Measurements from ENCODE around the gene LIPC.

Gene LIPC

GRCh38 chr15:58501636-58502188, 69.9 kb downstream of the LIPC start:
- H3K9me2 ChIP-seq (replicated peaks; ENCODE audit: insufficient read depth, low read length) = no peaks in the 10 kb centered on the region
- H3K79me2 ChIP-seq (ENCODE audit: insufficient read depth, low read length) = no peaks in the 10 kb centered on the region
- no peak overlapping the region for H3K9ac ChIP-seq (ENCODE audit: low read length)
- no peaks in the 10 kb centered on the region for H3K27me3 ChIP-seq (ENCODE audit: low read length)
- no peak overlapping the region for H3K27ac ChIP-seq (ENCODE audit: low read depth, low read length)
- H3K9me3 ChIP-seq (ENCODE audit: insufficient read depth, low read length) = no peaks in the 10 kb centered on the region
- no peaks in the 10 kb centered on the region for H3F3A ChIP-seq (ENCODE audit: insufficient read depth)
- H3K36me3 ChIP-seq (ENCODE audit: low read length) = no peaks in the 10 kb centered on the region
- H3K4me2 ChIP-seq (ENCODE audit: low read depth, low read length, poor library complexity, severe bottlenecking) = no peak overlapping the region
- TF ChIP-seq CTCF (IDR thresholded peaks at IDR 0.05; ENCODE audit: insufficient read depth, low read length, poor library complexity, severe bottlenecking) = no peak
- no peak for TF ChIP-seq EZH2phosphoT487 (conservative IDR thresholded peaks at IDR 0.05; ENCODE audit: low read length)
- H3K4me3 ChIP-seq (ENCODE audit: insufficient read depth, low read length, poor library complexity, severe bottlenecking) = no peak overlapping the region
- no peaks in the 10 kb centered on the region for H4K20me1 ChIP-seq (ENCODE audit: low read depth, low read length)
- no peak overlapping the region for H2AFZ ChIP-seq (ENCODE audit: low read depth, low read length, severe bottlenecking)

GRCh38 chr15:58503139-58504027, 71.6 kb downstream of the LIPC start:
- Histone ChIP-seq H3K36me3 (ENCODE audit: low read length) (no peaks in the 10 kb centered on the region), H3F3A (ENCODE audit: insufficient read depth) (no peaks in the 10 kb centered on the region), H3K4me2 (ENCODE audit: low read depth, low read length, poor library complexity, severe bottlenecking) (no peak overlapping the region), H3K9me3 (ENCODE audit: insufficient read depth, low read length) (no peaks in the 10 kb centered on the region), H3K27ac (ENCODE audit: low read depth, low read length) (no peak overlapping the region), H2AFZ (ENCODE audit: low read depth, low read length, severe bottlenecking) (no peak overlapping the region), H3K4me3 (ENCODE audit: insufficient read depth, low read length, poor library complexity, severe bottlenecking) (no peak overlapping the region), H3K79me2 (ENCODE audit: insufficient read depth, low read length) (no peaks in the 10 kb centered on the region), H3K9me2 (replicated peaks; ENCODE audit: insufficient read depth, low read length) (no peaks in the 10 kb centered on the region), H4K20me1 (ENCODE audit: low read depth, low read length) (no peaks in the 10 kb centered on the region), H3K9ac (ENCODE audit: low read length) (no peak overlapping the region), H3K27me3 (ENCODE audit: low read length) (no peaks in the 10 kb centered on the region)
- no peak for TF ChIP-seq CTCF (IDR thresholded peaks at IDR 0.05; ENCODE audit: insufficient read depth, low read length, poor library complexity, severe bottlenecking)
- TF ChIP-seq EZH2phosphoT487 (conservative IDR thresholded peaks at IDR 0.05; ENCODE audit: low read length) = no peak

GRCh38 chr15:58504674-58505234, 73.0 kb downstream of the LIPC start:
- no peak overlapping the region for H3K9ac ChIP-seq (ENCODE audit: low read length)
- H3F3A ChIP-seq (ENCODE audit: insufficient read depth) = no peaks in the 10 kb centered on the region
- no peak for TF ChIP-seq CTCF (IDR thresholded peaks at IDR 0.05; ENCODE audit: insufficient read depth, low read length, poor library complexity, severe bottlenecking)
- TF ChIP-seq EZH2phosphoT487 (conservative IDR thresholded peaks at IDR 0.05; ENCODE audit: low read length) = no peak
- no peak overlapping the region for H3K27ac ChIP-seq (ENCODE audit: low read depth, low read length)
- no peak overlapping the region for H2AFZ ChIP-seq (ENCODE audit: low read depth, low read length, severe bottlenecking)
- no peaks in the 10 kb centered on the region for H3K9me3 ChIP-seq (ENCODE audit: insufficient read depth, low read length)
- H3K9me2 ChIP-seq (replicated peaks; ENCODE audit: insufficient read depth, low read length) = no peaks in the 10 kb centered on the region
- no peaks in the 10 kb centered on the region for H3K79me2 ChIP-seq (ENCODE audit: insufficient read depth, low read length)
- no peaks in the 10 kb centered on the region for H4K20me1 ChIP-seq (ENCODE audit: low read depth, low read length)
- H3K4me3 ChIP-seq (ENCODE audit: insufficient read depth, low read length, poor library complexity, severe bottlenecking) = no peak overlapping the region
- no peaks in the 10 kb centered on the region for H3K36me3 ChIP-seq (ENCODE audit: low read length)
- H3K27me3 ChIP-seq (ENCODE audit: low read length) = no peaks in the 10 kb centered on the region
- no peak overlapping the region for H3K4me2 ChIP-seq (ENCODE audit: low read depth, low read length, poor library complexity, severe bottlenecking)
